ENCODE data around the gene APRT.

APRT gene

DNA sequence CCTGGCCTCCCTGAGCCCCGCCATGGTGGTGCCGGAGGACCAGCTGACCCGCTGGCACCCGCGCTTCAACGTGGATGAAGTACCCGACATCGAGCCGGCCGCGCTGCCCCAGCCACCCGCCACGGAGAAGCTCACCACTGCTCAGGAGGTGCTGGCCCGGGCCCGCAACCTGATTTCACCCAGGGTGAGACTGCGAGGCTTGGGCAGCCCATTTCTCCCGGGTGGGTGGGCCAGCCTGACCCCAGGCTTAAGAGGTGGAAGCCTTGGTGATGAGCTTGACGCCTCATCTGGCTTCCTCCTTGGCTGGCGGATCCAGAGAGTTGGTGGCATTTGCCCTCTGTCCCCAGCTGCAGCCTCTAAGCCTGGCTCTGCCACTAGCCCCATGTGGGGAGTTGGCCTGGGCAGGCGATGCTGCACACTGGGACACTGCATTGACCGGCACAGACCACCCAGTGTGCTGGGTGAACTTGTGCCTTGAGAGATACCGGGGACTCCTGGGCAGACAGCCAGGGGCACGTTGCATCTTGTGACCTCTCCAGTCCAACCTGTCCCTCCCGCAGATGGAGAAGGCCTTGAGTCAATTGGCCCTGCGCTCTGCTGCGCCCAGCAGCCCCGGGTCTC is 5.1 kb downstream of the APRT start:
- Histone ChIP-seq H3K36me3 (ENCODE audit: insufficient read depth, low read length) (peaks cover 58% of the 10 kb centered on the region), H3K4me2 (ENCODE audit: low read length) (no peak overlapping the region), H3K9me3 (ENCODE audit: low read length) (no peaks in the 10 kb centered on the region), H2AFZ (ENCODE audit: low read length) (no peak overlapping the region), H3K9me2 (ENCODE audit: low read depth, low read length) (no peaks in the 10 kb centered on the region), H3K9ac (ENCODE audit: low read length) (no peak overlapping the region), H3K4me3 (ENCODE audit: low read depth, low read length, poor library complexity, severe bottlenecking) (no peak overlapping the region), H3F3A (ENCODE audit: insufficient read depth, low read length) (peaks cover 4% of the 10 kb centered on the region; the same call in 1 of the 2 replicates), H3K79me2 (ENCODE audit: insufficient read depth, low read length) (no peaks in the 10 kb centered on the region), H3K27ac (ENCODE audit: low read depth, low read length, poor library complexity, severe bottlenecking) (no peak overlapping the region), H4K20me1 (ENCODE audit: insufficient read depth, low read length) (no peaks in the 10 kb centered on the region), H3K27me3 (ENCODE audit: insufficient read depth, low read length) (no peaks in the 10 kb centered on the region), H3K4me1 (ENCODE audit: insufficient read depth, low read length, severe bottlenecking) (peaks cover 43% of the 10 kb centered on the region)
- no peak for TF ChIP-seq EZH2 (IDR thresholded peaks at IDR 0.05; ENCODE audit: borderline replicate concordance, low read length)
- TF ChIP-seq CTCF (IDR thresholded peaks at IDR 0.05; ENCODE audit: low read length), result no peak

DNA sequence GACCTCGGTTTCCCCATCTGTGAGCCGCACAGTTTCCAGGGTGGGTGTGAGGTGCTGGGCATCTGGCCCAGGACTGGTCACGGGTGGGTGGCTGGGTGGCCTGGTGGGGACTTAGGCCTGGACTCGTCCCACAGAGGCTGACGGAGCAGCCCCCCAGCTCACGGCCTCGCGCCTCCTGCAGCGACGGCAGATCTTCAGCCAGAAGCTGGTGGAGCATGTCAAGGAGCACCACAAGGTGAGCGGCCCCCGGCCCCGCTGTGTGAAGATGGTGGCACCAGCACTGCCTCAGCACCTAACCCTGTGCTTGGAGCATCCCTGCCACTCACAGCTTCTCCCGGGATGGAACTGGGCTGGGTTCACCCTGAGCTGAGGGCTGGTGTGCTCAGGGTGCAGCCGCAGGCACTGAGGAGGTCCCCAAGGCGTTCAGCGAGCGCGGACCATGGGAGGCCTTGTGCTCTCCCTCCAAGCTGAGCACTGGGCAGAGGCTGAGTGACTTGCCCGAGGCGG is 5.8 kb downstream of the APRT start:
- no peaks in the 10 kb centered on the region for H3K9me3 ChIP-seq (ENCODE audit: low read length)
- no peak overlapping the region for H3K27ac ChIP-seq (ENCODE audit: low read depth, low read length, poor library complexity, severe bottlenecking)
- H3K36me3 ChIP-seq (ENCODE audit: insufficient read depth, low read length), result peaks cover 58% of the 10 kb centered on the region
- no peaks in the 10 kb centered on the region for H4K20me1 ChIP-seq (ENCODE audit: insufficient read depth, low read length)
- no peak overlapping the region; the same call in 1 of the 2 replicates for H3K9ac ChIP-seq (ENCODE audit: low read length)
- H3K9me2 ChIP-seq (ENCODE audit: low read depth, low read length), result no peaks in the 10 kb centered on the region
- H3F3A ChIP-seq (ENCODE audit: insufficient read depth, low read length), result peaks cover 4% of the 10 kb centered on the region; the same call in 1 of the 2 replicates
- peaks cover 48% of the 10 kb centered on the region for H3K4me1 ChIP-seq (ENCODE audit: insufficient read depth, low read length, severe bottlenecking)
- no peaks in the 10 kb centered on the region for H3K27me3 ChIP-seq (ENCODE audit: insufficient read depth, low read length)
- H2AFZ ChIP-seq (ENCODE audit: low read length), result no peak overlapping the region
- peak overlapping the region; percentile 73; the same call in 1 of the 2 replicates for H3K4me2 ChIP-seq (ENCODE audit: low read length)
- TF ChIP-seq EZH2 (IDR thresholded peaks at IDR 0.05; ENCODE audit: borderline replicate concordance, low read length) (no peak), CTCF (IDR thresholded peaks at IDR 0.05; ENCODE audit: low read length) (no peak)
- H3K4me3 ChIP-seq (ENCODE audit: low read depth, low read length, poor library complexity, severe bottlenecking), result no peak overlapping the region
- H3K79me2 ChIP-seq (ENCODE audit: insufficient read depth, low read length), result no peaks in the 10 kb centered on the region

DNA sequence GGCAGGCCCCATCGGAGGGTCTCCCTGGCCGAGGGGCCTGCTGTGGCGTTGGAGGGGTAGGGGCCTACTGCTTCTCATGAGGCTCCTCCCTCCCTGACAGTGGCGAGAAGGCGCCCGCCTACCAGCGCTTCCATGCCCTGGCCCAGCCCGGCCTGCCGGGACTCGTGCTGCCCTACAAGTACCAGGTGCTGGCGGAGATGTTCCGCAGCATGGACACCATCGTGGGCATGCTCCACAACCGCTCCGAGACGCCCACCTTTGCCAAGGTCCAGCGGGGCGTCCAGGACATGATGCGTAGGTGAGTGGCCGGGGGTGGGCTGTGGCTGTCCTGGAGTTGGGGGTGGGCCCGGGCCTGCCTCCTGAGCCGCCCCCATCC is 6.4 kb downstream of the APRT start:
- Histone ChIP-seq H3K36me3 (ENCODE audit: insufficient read depth, low read length) (peaks cover 57% of the 10 kb centered on the region), H3K27ac (ENCODE audit: low read depth, low read length, poor library complexity, severe bottlenecking) (peak overlapping the region; percentile 83), H2AFZ (ENCODE audit: low read length) (no peak overlapping the region), H3K9me3 (ENCODE audit: low read length) (no peaks in the 10 kb centered on the region), H3K4me1 (ENCODE audit: insufficient read depth, low read length, severe bottlenecking) (peaks cover 48% of the 10 kb centered on the region), H3K4me3 (ENCODE audit: low read depth, low read length, poor library complexity, severe bottlenecking) (peak overlapping the region; percentile 84), H3K4me2 (ENCODE audit: low read length) (peak overlapping the region; percentile 73), H3K9me2 (ENCODE audit: low read depth, low read length) (no peaks in the 10 kb centered on the region), H3K27me3 (ENCODE audit: insufficient read depth, low read length) (no peaks in the 10 kb centered on the region), H3K9ac (ENCODE audit: low read length) (peak overlapping the region; percentile 97), H3K79me2 (ENCODE audit: insufficient read depth, low read length) (no peaks in the 10 kb centered on the region), H4K20me1 (ENCODE audit: insufficient read depth, low read length) (no peaks in the 10 kb centered on the region), H3F3A (ENCODE audit: insufficient read depth, low read length) (peaks cover 4% of the 10 kb centered on the region; the same call in 1 of the 2 replicates)
- no peak for TF ChIP-seq EZH2 (IDR thresholded peaks at IDR 0.05; ENCODE audit: borderline replicate concordance, low read length)
- no peak for TF ChIP-seq CTCF (IDR thresholded peaks at IDR 0.05; ENCODE audit: low read length)

Measured in OCI-LY1 (cell line).